Vagina (tissue), 2 donors: ENCODE data around the gene RASGRP2. TPM values are rescaled to one million over a fixed set of nuclear protein-coding genes. Genes with fewer than 3 reads are reported as not detected.

Source experiments
- DNase-seq, 2 donors: peaks; one replicate each; pipeline ENCODE4 v3.0.0-alpha.2; 2017; ENCODE audit errors: extremely low spot score in 2 of 2
- H3K27ac ChIP-seq: fragments of 200-600 bp; sonication (generic); one replicate; pipeline ENCODE4 v1.5.1; 2019
- H3K27me3 ChIP-seq: fragments of 200-600 bp; sonication (generic); one replicate; pipeline ENCODE4 v1.5.1; 2019
- H3K36me3 ChIP-seq, 2 donors: fragments of 200-600 bp; sonication (generic); one replicate each; pipeline ENCODE4 v1.5.1; 2017 to 2019
- H3K4me1 ChIP-seq: fragments of 200-600 bp; sonication (generic); one replicate; pipeline ENCODE4 v1.5.1; 2019
- H3K4me3 ChIP-seq, 2 donors: fragments of 200-600 bp; sonication (generic); 1 replicate in 1 of 2; 2 replicates in 1 of 2; pipeline ENCODE4 v1.5.1; 2016 to 2019
- H3K9me3 ChIP-seq: fragments of 200-600 bp; sonication (generic); one replicate; pipeline ENCODE4 v1.5.1; 2019
- POLR2A ChIP-seq, 2 donors: fragments of 450-650 bp; IDR thresholded peaks; one replicate each; pipeline ENCODE4 v1.6.1; 2017; ENCODE audit warnings: antibody characterized with exemption in 2 of 2, mild to moderate bottlenecking in 2 of 2, moderate library complexity in 2 of 2
- POLR2AphosphoS5 ChIP-seq, 2 donors: sonication (generic); formaldehyde crosslinking; IDR thresholded peaks; one replicate each; pipeline ENCODE4 v1.9.0; 2017; ENCODE audit warnings: antibody characterized with exemption in 2 of 2, mild to moderate bottlenecking in 2 of 2, low read depth in 1 of 2; ENCODE audit not compliant: insufficient read depth in 1 of 2
- intact Hi-C: fragments of 100-400 bp; cut with DNase I; formaldehyde crosslinking; loops from one replicate; pipeline ENCODE4 v1.15.1; 2023
- total RNA-seq: library from RNA; depleted of rRNA; stranded (reverse); fragments of >200 nt; gene quantifications from one replicate; pipeline ENCODE4 v1.2.3, GENCODE V29; 2016
- TF ChIP-seq, protein P1 (sequence below), 3 experiments: fragments of 450-650 bp in 2 of 3; fragments of 200-600 bp in 1 of 3; sonication (generic) in 1 of 3; IDR thresholded peaks; one replicate each; pipeline ENCODE4 v1.5.1; 2017 to 2019; ENCODE audit warnings: antibody characterized with exemption in 3 of 3, mild to moderate bottlenecking in 2 of 3, moderate library complexity in 2 of 3

The RASGRP2 gene
- total RNA-seq, 1 donor from 2014 or later: 27.5 TPM

DNA sequence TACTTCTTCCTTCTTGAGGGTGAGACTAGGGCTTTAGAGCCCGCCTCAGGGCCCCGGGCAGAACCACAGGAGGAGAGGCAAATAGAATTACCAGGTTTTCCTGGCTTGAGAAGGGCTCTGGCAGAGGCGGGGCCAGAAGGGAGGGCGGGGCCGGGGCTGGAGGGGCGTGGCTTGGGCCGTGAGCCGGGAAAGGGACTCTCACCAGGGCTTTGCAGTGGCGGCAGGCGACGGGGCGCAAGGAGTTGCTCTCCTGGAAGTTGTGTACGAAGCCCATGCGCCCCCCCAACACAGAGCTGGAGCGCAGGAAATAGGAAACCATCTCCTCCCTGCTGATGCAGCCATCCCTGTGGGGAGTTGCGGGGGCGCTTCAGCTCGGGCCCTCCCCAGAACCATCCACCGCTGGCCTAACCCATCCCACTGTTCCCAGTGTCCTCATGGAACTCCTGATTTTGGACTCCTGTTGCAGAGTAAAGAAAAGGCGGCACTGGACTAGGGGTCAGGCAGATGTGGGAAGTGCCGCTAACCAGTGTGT is 14.0 kb downstream of the RASGRP2 start:
- Histone ChIP-seq H3K36me3 (no peaks in the 10 kb centered on the region), H3K4me3 (no peak overlapping the region), H3K4me1 (no peaks in the 10 kb centered on the region), H3K9me3 (no peaks in the 10 kb centered on the region), H3K27ac (no peak overlapping the region), H3K27me3 (no peaks in the 10 kb centered on the region)
- intact Hi-C loops: no loop called here
- no peak for DNase-seq
- TF ChIP-seq, protein P1, sequence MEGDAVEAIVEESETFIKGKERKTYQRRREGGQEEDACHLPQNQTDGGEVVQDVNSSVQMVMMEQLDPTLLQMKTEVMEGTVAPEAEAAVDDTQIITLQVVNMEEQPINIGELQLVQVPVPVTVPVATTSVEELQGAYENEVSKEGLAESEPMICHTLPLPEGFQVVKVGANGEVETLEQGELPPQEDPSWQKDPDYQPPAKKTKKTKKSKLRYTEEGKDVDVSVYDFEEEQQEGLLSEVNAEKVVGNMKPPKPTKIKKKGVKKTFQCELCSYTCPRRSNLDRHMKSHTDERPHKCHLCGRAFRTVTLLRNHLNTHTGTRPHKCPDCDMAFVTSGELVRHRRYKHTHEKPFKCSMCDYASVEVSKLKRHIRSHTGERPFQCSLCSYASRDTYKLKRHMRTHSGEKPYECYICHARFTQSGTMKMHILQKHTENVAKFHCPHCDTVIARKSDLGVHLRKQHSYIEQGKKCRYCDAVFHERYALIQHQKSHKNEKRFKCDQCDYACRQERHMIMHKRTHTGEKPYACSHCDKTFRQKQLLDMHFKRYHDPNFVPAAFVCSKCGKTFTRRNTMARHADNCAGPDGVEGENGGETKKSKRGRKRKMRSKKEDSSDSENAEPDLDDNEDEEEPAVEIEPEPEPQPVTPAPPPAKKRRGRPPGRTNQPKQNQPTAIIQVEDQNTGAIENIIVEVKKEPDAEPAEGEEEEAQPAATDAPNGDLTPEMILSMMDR (IDR thresholded peaks at IDR 0.05): no peak
- TF ChIP-seq POLR2AphosphoS5 (IDR thresholded peaks at IDR 0.05; ENCODE audit: insufficient read depth in 1 of 2, low read depth in 1 of 2) (no peak), POLR2A (IDR thresholded peaks at IDR 0.05) (no peak)

- intact Hi-C loops: no loop called here
- TF ChIP-seq, protein P1 (IDR thresholded peaks at IDR 0.05): no peak
- no peak for TF ChIP-seq POLR2AphosphoS5 (IDR thresholded peaks at IDR 0.05; ENCODE audit: insufficient read depth in 1 of 2, low read depth in 1 of 2)
- TF ChIP-seq POLR2A (IDR thresholded peaks at IDR 0.05): no peak
- no peak overlapping the region for H3K4me3 ChIP-seq
- no peak overlapping the region for H3K27ac ChIP-seq
- no peaks in the 10 kb centered on the region for H3K27me3 ChIP-seq
- H3K36me3 ChIP-seq: no peaks in the 10 kb centered on the region
- DNase-seq: no peak
- no peaks in the 10 kb centered on the region for H3K4me1 ChIP-seq
- H3K9me3 ChIP-seq: no peaks in the 10 kb centered on the region
Measured at GRCh38 chr11:64728757-64729365, 15.1 kb downstream of the RASGRP2 start.

DNA sequence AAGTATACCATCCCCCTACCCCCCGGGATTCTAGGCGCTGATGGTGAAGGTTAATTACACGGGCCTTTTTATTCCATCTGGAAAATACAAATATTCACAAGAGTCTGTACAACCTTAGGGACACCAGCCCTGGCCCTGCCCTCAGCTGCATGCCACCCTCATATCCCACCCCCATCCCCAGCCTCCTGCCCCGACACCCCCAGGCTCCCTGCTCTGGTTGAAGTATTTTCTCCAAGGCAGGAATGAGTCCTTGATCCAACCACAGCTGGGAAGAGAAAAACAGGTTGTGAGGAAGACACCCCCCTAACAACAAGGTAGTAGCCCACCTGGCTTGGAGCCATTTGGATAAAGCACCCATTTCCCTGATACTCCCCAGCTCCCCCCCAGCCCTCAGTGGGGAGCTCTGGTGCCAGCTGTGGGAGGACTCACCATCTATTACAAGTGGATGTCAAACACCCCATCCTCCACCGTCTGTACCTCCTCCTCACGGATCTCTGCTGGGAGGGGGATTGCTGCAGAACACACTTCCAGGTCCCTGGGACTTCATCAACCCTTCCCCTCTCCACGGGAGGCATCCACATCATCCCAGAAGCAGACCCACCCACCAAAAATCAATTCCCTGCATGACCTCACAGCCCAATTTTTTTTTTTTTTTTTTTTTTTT is 16.9 kb downstream of the RASGRP2 start:
- Histone ChIP-seq H3K27me3 (no peaks in the 10 kb centered on the region), H3K9me3 (no peaks in the 10 kb centered on the region), H3K36me3 (no peaks in the 10 kb centered on the region), H3K4me1 (peaks cover 7% of the 10 kb centered on the region), H3K4me3 (no peak overlapping the region), H3K27ac (no peak overlapping the region)
- no peak for TF ChIP-seq POLR2A (IDR thresholded peaks at IDR 0.05)
- TF ChIP-seq, protein P1 (IDR thresholded peaks at IDR 0.05): no peak
- TF ChIP-seq POLR2AphosphoS5 (IDR thresholded peaks at IDR 0.05; ENCODE audit: insufficient read depth in 1 of 2, low read depth in 1 of 2): no peak
- intact Hi-C loops: no loop called here
- DNase-seq: no peak

DNA sequence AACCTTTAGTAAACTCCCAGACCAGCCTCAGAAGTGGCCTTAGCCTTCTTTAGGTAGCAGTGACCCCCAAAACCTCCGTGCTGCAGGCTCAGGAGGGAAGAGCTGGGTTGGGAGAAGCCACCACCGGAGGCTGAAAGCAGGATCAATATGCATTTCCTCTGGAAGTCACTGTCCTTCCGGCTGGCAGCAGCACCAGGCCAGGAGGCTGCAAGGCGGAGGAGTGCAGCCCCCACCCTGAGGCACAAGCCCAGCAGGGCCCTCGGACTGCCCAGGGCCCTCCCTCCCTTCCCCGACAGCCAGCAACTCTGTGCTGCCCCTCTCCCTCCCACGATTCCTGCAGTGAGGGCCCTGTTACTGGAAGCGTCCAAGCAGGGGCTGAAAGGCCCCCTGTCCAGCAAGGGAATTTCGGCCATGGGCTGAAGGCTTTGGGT is 17.7 kb downstream of the RASGRP2 start:
- peaks cover 7% of the 10 kb centered on the region for H3K4me1 ChIP-seq
- DNase-seq: no peak
- intact Hi-C loops: no loop called here

More for the DNA sequence above, 17.7 kb downstream of the RASGRP2 start:
- H3K9me3 ChIP-seq: no peaks in the 10 kb centered on the region
- TF ChIP-seq, protein P1 (IDR thresholded peaks at IDR 0.05): no peak
- no peak for TF ChIP-seq POLR2A (IDR thresholded peaks at IDR 0.05)
- TF ChIP-seq POLR2AphosphoS5 (IDR thresholded peaks at IDR 0.05; ENCODE audit: insufficient read depth in 1 of 2, low read depth in 1 of 2): no peak
- H3K27me3 ChIP-seq: no peaks in the 10 kb centered on the region
- no peak overlapping the region for H3K4me3 ChIP-seq
- H3K27ac ChIP-seq: no peak overlapping the region
- H3K36me3 ChIP-seq: no peaks in the 10 kb centered on the region
